Activated T-cell treated with anti-CD3 and anti-CD28 coated beads, Interleukin-2, amount 50 U/mL, for 48 hours (primary cell): Measurements from ENCODE around the gene CTXND1.

Experiments
- DNase-seq, 2 experiments: peaks; one replicate each; pipeline ENCODE4 v3.0.0-alpha.2; 2020

Gene CTXND1

DNA sequence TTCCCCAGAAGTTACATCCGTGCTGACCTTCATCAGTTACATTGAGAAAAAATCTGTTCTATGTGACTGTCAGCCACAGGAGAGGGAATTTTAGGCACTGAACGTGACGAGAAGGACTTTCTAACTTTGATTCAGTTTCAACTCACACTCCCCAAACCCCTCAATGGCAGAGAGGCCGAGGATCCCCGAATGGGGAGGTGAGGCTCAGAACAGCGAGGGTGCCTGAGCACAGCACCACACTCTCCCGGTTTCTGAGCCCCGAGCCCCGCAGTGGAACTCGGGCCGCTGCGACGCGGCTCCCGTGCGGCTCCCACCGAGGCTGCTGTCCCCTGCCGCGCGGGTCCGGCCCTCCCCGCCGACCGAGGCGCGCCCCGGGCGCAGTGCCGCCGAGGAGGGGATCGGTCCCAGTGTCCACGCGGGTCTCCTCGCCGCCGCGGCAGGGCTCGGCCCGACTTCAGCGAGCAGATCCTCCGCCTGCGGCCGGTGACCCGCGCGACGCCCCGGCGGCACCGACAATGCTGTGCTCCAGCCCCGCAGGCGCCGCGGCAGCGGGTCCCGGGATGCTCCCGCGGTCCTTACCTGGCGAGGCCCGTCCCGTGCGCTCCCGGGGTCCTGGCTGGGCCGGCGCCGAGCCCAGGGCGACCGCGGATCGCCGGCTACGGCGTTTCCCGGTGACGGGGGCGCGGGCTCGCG lies 439 bp downstream of the CTXND1 start:
- DNase-seq: peak in 1 of 2 experiments; percentile 23

DNA sequence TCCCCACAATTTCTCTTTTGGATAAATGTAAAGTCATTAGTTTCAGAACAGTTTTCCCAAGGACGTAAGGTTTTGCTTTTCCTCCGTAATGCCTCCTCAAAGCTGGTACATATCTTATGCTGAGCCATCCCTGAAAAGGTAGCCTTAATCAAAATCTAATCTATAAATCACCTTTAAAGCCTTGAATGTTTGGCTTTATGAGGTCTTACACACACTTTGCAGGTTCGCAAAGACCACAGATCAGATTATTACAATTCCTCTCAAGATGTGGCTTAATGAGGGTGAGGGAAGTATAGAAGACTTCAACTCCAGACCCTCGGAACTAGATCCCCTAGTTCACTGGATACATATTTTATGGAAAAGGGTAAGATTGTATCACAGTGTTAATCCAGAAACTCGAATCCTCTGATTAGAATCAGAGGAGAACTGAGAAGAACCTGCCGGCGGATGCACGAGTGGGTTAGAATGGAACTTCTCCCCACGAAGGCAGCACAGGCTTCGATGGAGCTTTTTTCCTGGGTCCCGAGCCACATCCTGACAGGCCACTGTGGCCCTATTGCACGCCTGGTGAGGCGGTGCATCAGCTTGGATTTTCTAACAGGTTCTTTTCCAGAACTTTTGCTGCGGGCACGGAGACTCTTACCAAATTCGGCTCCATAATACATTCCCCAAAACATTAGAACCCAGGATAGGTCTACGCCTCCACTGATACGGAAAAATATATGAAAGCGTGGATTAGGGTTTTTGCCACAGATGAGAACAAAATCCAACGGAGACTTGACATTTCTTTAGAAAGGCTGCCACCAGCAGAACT lies 1.2 kb downstream of the CTXND1 start:
- DNase-seq: no peak

DNA sequence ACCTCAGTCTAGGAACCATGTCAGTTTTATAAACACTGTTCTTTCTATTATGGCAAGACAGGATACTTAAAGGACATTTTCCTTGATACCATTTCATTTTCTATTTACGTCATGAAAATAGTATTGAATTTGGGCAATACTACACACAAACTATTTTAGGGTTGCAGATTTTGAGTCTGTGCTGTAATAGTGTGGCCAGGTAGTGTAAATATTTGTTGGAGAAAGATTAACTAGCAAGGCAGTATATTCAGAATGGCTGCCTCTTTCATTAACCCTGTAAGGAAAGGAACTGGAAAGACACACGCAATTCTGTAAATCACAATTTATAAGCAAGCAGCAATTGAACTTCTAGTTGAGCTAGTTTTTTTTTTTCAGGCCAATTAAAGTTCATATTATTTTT lies 2.0 kb downstream of the CTXND1 start:
- no peak for DNase-seq

DNA sequence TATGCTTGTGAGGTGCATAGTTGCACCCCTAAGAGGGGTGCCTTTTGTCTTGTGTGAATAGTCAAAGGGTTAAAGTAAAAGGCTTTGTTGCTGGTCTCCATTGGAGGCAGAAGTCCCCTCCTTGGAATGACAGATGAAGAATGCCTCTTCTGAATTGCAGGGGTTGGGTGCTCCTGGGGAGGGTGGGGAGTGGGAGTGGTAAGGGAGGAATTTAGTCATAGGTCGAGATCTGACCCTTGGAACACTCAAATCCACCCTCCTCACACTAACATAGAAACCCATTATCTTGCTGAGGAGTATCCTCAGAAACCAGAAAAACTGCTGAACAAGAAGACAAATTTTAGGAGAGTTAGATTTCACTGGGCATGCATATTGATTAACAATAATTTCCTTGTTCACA lies 4.7 kb downstream of the CTXND1 start:
- no peak for DNase-seq

DNA sequence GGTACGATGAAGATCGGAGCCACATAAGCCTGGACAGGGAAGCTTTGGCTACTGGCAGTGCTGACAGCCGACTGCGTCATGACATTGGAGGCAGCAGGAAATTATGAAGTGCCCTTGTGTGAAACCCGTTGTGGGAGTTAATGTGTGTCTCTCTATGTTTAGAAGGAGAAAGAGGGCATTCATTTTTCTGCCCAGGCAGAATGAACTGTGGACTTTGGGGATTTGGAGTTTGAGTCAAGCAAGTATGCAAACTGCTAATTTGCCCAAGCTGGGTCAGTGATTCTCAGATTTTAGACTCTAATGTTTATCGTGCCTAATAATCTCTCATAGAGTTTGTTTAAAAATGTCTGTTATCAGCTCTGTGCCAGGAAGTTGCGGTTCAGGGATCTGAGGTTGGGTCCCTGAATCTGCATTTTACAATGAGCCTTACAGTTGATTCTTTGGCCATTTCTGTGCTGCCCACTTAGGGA lies 5.6 kb downstream of the CTXND1 start:
- DNase-seq: no peak

DNA sequence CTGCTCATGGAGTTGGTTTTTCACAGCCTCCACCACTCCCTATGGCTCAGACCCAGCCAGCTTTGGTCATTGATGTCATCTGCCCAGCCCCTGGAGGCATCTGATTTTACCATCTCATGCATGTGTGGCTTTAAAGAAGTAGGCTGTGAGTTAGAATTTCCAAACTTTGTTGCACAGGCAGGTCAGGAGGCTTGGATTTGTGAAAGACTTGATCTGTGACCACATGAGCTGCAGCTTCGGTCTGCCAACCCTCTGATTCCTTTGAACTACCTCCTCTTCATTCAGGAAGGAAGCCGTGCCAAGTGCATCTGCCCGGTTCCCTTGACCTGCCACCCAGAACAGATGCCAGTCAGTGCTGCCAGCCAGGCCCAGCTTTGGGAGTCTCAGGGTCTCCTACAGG lies 9.2 kb downstream of the CTXND1 start:
- no peak for DNase-seq

DNA sequence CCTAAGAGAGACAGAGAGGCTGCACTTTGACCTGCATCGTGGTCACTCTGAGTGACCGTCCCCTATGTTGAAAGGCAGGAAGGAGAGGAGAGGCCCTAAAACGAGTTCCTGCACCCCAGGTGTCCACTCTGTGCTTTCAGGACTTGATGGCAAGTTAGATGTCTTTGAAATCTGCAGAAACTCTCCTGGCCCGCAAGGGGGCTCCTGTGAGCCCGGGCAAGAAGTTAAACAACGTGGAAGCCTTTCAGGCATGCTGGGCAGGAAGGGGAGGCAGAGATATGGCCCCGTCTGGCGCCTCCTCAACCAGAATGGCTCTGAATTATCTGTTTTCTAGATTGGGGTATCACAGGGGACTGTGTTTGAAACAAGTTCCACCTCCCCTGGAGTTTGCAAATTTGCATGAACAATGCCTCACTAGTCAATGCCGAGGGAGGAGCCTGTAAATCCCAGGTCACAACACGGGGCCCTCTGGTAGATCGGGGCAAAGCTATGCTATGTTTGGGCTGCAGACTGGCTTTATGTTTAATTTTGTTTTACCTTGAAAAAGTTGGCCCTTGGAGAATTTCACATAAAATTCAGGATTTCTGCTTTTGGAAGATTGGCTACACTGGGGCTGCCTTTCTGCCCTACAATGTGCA lies 9.8 kb downstream of the CTXND1 start:
- DNase-seq: peak; percentile 33 to 35

DNA sequence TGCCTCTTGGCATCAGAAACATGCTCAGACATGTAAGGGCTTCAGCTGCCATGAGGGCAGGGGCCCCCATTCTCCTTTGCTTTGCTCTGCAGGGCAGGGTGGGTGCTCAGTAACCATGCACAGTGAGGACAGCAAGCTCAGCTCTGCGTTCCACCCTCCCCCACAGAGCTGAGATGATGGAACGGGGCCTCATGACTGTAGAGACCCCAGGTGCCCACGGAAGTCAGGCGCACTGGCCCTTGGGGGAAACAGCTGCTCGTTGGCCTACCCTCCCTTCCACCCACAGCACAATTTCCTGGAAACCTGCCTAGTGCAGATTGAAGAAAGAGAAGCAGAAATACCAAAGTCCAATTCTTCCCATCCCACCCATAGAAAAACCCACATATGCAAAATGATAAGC lies 10.5 kb downstream of the CTXND1 start:
- DNase-seq: no peak

DNA sequence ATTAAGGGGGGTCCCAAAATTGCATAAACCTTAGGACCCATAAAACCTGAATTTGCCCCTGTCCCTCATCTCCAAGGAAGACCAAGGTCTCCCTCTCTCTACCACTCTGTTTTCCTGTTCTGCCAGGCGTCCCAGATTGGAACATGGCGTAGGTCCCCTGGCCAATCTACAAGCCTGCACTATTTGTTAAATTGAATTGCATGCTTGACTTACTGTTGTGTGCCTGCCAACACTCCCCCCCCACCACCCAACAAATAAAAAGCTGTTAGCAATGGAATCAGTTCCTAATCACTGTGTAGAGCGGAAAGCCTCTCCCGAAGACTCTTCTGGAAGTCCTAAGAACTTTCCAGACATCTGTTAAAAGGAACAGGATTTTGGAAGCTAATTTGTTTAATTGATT lies 11.7 kb downstream of the CTXND1 start:
- DNase-seq: no peak

DNA sequence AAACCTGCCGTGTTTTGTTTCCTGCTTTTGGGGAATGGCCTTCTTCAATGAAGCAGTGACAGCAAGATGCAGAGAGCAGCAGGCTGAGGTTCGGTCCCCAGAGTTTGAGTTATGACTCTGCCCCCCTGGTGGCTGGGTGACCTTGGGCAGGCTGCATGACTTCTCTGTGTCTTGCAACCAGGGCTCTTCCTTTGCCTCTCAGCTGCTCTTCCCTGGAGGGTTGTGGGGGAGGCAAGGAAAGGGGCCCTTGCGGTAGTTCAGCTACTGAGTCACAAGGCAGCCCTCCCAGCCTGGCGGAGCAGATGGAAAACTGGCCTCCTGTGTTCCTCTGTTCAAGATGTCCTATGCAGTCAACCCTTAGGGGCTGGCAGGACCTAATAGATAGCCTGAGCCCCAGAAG lies 17.1 kb downstream of the CTXND1 start:
- DNase-seq: peak; percentile 62 to 65

DNA sequence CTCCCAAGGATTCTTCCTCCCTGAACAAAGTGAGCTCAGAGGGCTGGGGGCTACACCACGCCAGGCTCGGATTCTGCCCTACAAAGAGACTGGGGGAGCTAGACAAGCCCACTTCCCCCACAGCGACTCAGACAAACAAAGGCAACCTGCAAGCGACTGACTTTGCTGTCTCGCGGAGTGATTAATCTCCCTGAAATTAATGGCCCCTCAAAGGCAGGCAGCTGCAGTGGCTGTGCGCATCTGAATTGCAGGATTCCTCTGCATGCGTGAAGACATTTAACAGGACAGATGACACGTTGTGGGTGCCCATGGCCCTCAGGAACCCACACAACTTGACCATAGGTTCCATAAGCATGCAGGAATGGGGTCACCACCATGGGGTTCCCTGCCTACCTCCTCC lies 18.4 kb downstream of the CTXND1 start:
- no peak for DNase-seq

DNA sequence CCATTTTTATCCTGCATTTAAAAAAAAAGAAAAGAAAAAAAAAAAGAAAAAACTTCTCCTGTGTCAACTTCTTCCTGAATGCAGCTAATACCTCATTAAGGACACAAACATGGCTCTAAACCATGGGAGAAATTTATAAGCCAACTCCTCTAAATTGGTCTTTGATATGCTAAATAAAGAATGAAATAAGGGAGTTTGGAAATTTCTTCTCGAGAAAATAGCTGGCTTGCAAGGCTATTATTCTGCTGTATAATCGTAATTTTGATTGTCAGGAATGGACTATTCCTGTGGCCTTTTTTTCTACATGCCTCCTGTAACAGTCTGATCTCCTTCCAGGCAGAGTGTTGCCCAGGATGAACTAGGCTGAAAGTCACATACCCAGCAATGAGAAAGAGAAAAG lies 20.6 kb downstream of the CTXND1 start:
- DNase-seq: no peak

DNA sequence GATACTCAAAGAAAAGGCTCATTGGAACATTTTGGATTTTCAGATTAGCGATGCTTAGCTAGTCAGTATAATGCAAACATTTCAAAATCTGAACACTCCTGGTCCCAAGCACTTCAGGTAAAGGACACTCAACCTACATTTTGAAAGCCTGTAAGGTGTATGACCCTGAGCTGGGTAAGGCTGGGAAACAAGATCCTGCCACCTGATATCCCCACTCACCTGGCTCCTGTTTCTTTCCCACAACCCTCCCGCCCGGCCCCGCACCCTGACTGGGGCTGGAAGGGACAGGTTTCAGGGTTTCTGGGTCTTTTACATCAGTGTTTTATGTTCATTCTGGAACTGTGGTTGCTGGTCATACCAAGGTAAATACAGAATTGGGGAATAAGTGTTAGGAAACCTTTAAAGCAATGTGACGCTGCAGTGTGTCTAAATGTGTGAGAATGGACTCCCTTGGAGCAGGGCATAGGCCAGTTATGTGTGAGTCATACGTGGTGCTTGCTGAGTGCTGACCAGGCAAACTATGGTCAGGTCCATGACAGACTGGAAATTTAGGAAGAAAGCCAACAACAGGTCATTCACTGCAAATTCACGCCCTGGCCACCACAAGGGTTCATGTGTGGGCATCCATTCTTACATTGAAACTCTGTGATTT lies 22.9 kb downstream of the CTXND1 start:
- DNase-seq: no peak

DNA sequence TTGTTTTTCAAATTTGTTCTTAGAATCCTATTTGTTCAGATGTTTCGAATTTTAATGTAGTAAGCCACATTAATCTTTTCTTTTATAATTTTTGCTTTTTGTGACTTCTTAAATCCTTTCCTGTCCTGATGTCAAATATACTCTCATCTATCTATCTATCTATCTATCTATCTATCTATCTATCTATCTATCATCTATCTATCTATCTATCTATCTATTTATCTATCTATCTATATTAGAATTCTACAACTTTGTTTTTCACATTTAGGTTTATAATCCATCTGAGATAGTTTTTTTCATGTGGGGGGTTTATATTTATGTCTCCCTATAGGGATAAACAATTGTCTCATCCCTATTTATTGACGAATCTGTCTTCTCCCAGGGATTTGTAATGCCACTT lies 32.1 kb downstream of the CTXND1 start:
- no peak for DNase-seq

DNA sequence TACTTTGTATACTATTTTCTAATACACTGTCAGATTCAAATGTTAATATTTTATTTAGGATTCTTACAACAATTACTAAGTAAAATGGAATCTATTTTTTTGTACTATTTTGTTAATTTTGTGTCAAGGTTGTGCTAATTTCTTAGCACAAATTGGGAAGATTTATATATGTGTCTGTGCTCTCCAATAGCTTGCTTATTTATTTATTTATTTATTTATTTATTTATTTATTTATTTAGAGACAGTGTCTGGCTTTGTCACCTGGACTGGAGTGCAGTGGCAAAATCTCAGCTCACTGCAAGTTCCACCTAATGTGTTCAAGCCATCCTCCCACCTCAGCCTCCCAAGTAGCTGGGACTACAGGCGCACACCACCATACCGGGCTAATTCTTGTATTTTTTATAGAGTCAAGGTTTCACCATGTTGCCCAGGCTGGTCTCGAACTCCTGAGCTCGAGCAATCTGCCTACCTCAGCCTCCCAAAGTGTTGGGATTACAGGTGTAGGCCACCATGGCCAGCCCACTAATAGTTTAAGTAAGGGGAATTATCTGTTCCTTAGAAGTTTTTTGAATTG lies 34.6 kb downstream of the CTXND1 start:
- DNase-seq: no peak

DNA sequence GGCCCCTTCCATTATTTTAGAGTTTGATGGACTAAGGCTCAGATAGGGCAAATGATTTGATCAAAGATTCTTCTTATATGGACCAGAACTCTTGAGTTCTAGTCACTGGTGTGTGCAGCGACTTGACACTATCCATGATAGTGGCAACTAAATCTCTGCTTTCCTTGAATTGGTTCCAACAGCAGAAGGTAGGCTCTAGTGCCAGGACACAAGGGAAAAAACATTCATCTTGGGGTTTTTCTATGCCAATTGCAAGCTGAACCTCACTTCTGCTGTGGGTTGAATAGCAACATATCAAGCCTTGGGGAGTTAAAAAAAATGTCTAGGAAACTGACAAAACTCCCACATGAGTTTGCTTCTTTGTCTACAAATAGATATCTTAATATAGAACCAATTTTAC lies 35.1 kb downstream of the CTXND1 start:
- DNase-seq: no peak

DNA sequence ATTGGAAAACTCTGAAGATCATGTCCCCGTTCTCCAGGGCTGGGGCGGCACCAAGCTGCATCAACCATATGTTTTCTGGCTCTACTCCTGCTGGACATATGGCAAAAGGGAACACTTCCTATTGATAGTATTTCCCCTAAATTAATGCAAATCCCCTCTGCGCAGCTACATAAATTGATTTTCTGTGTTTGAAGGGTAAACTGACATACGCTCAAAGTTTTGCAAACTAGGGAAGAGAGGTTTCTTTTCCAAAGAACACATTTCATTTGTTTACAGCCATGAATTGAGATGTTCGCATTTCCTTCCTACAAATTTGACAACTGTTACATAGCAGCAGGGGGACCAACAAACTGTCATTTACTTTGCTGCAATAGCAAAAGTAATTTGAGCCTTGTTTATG lies 35.9 kb downstream of the CTXND1 start:
- no peak for DNase-seq

DNA sequence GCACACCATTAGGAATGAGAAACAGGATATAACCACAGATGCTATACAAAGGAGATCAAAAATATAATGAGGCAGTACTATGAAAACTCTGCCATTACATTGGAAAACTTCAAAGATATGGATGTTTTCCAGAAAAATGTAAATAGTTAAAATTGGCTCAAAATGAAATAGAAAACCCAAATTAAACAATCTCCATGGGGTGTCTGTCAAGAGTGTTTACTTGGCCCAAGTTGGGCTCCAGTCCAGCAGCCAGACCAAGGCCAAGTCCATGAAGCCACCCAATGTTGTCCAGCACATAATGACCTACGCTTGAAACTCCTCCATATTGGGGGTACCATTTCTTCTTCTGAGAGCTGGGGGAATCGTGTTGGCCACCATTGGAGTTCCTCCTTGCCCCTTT lies 37.1 kb downstream of the CTXND1 start:
- DNase-seq: no peak

DNA sequence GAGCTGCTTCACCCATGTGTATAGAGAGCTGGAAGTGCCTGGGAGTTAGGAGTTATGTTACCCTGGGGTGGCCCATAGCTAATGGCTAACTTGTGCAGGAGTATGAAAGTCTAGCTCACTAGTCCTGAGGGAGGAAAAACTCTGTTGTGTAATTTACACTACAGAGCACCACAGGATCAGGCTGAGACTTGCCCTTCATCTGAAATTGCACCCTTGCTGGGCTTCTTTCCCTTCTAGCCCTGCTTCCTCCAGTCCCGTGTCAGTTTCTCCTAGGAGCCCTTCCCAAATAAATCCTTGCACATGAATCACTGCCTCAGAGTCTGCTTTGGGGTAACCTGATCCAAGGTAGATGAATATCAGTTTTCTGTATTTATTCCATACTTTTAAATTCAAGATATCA lies 40.0 kb downstream of the CTXND1 start:
- DNase-seq: no peak

DNA sequence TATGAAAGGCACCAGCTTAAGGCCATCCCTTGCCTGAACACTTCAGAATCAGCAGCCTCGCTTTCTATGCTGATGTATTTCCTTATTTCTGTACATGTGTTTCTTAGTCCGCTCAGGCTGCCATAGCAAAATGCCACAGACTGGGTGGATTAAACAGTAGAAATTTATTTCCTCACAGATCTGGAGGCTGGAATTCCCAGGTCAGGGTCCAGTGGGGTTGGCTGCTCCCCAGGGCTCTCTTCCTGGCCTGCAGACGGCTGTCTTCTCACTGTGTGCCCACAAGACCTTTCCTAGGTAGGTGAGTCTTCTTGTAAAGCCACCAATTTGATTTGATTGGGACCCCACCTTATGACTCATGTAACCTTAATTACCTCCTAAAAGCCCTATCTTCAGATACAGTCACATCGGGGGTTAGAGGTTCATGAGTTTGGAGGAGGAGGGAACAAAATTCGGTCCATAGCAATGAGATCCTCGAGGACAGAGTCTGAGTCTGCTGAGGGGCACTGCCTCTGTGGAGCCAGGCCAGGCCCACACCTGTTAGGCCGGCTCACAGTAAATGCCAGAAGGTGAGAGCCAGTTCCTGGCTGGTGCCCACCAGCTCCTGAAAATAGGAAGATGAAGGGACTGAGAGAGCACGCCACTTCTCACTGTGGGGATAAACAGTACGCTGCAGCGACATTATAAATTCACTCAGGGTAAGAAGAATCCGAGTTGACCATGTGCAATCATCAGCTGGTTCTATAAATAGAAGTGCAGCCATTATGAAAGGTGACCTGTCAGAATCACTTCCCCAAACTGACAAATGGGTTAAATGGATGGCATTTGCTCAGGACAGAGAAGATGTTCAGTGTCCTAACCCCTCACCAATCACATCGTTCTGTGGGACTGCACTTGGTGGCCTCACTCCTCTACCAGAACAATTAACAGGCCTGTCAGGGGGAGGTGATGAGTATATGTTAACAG lies 41.1 kb downstream of the CTXND1 start:
- no peak for DNase-seq

DNA sequence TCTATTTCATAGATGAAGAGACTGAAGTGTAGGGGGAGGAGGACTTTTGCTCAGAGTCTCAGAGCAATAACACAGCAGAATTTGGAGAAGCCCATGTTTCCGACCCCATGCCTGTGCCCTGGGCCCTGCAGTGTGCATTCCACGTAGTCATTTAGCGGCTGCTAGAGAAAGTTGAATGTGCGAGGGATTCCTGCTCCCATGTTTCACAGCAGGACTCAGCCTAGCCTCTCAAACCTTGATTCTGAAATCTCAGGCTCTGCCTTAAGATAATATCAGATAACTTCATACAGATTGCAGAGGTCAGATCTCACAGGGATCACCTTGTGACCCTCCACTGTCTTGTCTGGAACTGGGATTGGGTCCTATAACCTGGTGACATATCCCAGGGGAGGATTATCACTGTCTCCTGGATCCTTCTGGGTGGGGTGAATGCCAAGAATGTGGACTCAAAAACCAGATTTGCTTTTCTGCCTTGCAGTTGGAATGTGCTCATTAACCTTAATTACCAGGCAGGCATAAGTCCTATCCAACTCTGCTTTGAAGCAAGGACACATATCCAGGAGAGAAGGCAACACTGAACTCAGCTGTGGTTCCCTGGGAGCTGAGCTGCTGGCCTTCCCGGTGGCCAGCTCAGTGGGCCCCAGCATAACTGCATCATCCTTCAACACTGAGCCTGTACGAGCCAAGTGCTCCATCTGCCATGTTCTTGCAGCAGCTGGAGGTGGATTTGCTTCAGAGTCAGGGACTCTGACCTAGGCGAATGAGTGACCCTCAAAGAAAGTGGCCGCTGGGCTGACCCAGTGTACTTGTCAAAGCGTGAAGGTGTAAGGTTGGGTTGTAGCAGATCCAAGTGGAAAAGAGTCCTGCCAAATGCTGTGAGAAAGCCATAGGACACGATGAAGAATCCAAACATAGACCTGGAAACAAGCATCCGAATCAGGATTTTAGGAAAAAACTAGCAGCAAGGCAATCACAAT lies 43.0 kb downstream of the CTXND1 start:
- no peak for DNase-seq
